GM12878 (cell line): ENCODE results near the gene GNG12. TPM values are rescaled to one million over a fixed set of nuclear protein-coding genes. Genes with fewer than 3 reads are reported as not detected.

Source experiments
- ATAC-seq: fragments of 200-7000 bp; cut with Tn5 transposase; 3 replicates; pipeline ENCODE4 v1.9.1; 2020; ENCODE audit warnings: mild to moderate bottlenecking, moderate library complexity
- BruUV-seq: library from RNA; stranded (reverse); fragments of 400-500 nt; replicated peaks from 2 replicates; lab custom pipeline; 2021; lab: Mats Ljungman, UMichigan
- CTCF ChIA-PET: fragments of 300-600 bp; sonication (Branson Sonifier 250); formaldehyde crosslinking; extraction: SDS; loops from one replicate; lab custom pipeline; 2021; ENCODE audit warnings: inconsistent platforms; lab: Yijun Ruan, JAX
- POLR2A ChIA-PET: fragments of 350-600 bp; formaldehyde crosslinking; extraction: SDS; loops from one replicate; lab custom pipeline; 2021; ENCODE audit warnings: inconsistent platforms; lab: Charles Lee
- RAD21 ChIA-PET: fragments of 300-600 bp; sonication (Branson Sonifier 250); formaldehyde crosslinking; loops from one replicate; lab custom pipeline; 2023; ENCODE audit warnings: antibody characterized with exemption; ENCODE audit not compliant: unreplicated experiment; lab: Charles Lee
- SMC1A ChIA-PET: fragments of 300-600 bp; sonication (Branson Sonifier 250); formaldehyde crosslinking; loops from one replicate; lab custom pipeline; 2023; ENCODE audit not compliant: unreplicated experiment, uncharacterized antibody; lab: Charles Lee
- DNase-seq: peaks from one replicate; pipeline ENCODE4 v3.0.0-alpha.2; 2011; ENCODE audit warnings: low read depth, low spot score
- FAIRE-seq: peaks from 3 replicates; lab custom pipeline; 2011; peaks lifted over from hg19 to GRCh38; lab: Jason Lieb, UNC
- H2AFZ ChIP-seq: 2 replicates; pipeline ENCODE4 v1.6.0; 2011; ENCODE audit warnings: low read depth, low read length, control low read depth; ENCODE audit not compliant: control insufficient read depth
- H3K27ac ChIP-seq: 2 replicates; pipeline ENCODE4 v1.5.1; 2011; ENCODE audit warnings: control low read depth; ENCODE audit not compliant: control insufficient read depth, insufficient read depth
- H3K27me3 ChIP-seq, 2 experiments: replicated peaks in 1 of 2; 2 replicates each; pipeline versions ENCODE4 v1.6.0 to v1.6.1; 2011; ENCODE audit warnings: low read length in 1 of 2; ENCODE audit not compliant: control insufficient read depth in 2 of 2, insufficient read depth in 2 of 2
- H3K36me3 ChIP-seq, 2 experiments: 2 replicates each; pipeline ENCODE4 v1.5.1; 2011; ENCODE audit warnings: low read length in 1 of 2; ENCODE audit not compliant: control insufficient read depth in 2 of 2, insufficient read depth in 2 of 2
- H3K4me1 ChIP-seq: 2 replicates; pipeline ENCODE4 v1.6.1; 2011; ENCODE audit warnings: mild to moderate bottlenecking, low read length, moderate library complexity, mixed read lengths; ENCODE audit not compliant: control insufficient read depth, insufficient read depth
- H3K4me2 ChIP-seq: 2 replicates; pipeline ENCODE4 v1.6.0; 2011; ENCODE audit warnings: control low read depth; ENCODE audit not compliant: control insufficient read depth, insufficient read depth
- H3K4me3 ChIP-seq: fragments of 200-600 bp; sonication (generic); 2 replicates; pipeline ENCODE4 v1.5.1; 2016
- H3K79me2 ChIP-seq: 2 replicates; pipeline ENCODE4 v1.6.0; 2011; ENCODE audit warnings: low read length; ENCODE audit not compliant: control insufficient read depth, insufficient read depth
- H3K9ac ChIP-seq: 2 replicates; pipeline ENCODE4 v1.8.0; 2011; ENCODE audit warnings: low read length, control low read depth, mixed read lengths; ENCODE audit not compliant: control insufficient read depth, insufficient read depth
- H3K9me3 ChIP-seq: replicated peaks from 3 replicates; pipeline ENCODE4 v1.5.1; 2011; ENCODE audit warnings: mild to moderate bottlenecking, low read length; ENCODE audit not compliant: control insufficient read depth, insufficient read depth
- H4K20me1 ChIP-seq: 2 replicates; pipeline ENCODE4 v1.6.0; 2011; ENCODE audit not compliant: control insufficient read depth, insufficient read depth
- BHLHE40 ChIP-seq, 2 experiments: fragments of 450-650 bp in 1 of 2; IDR thresholded peaks; 2 replicates each; pipeline ENCODE4 v1.6.1; 2011 to 2017; ENCODE audit warnings: low read depth in 2 of 2, borderline replicate concordance in 1 of 2, improper control_type of control experiment in 1 of 2, low read length in 1 of 2, mild to moderate bottlenecking in 1 of 2
- CBFB ChIP-seq: IDR thresholded peaks from 2 replicates; pipeline ENCODE4 v1.6.1; 2016; ENCODE audit warnings: antibody characterized with exemption, low read depth
- CHD1 ChIP-seq: IDR thresholded peaks from 2 replicates; pipeline ENCODE4 v1.6.1; 2012; ENCODE audit warnings: low read depth, low read length, improper control_type of control experiment
- CREB1 ChIP-seq: IDR thresholded peaks from 2 replicates; pipeline ENCODE4 v1.6.1; 2012; ENCODE audit warnings: low read depth, mild to moderate bottlenecking, inconsistent platforms
- IRF5 ChIP-seq: fragments of 450-650 bp; IDR thresholded peaks from 2 replicates; pipeline ENCODE4 v1.6.1; 2017; ENCODE audit warnings: borderline replicate concordance
- MTA2 ChIP-seq: fragments of 450-650 bp; IDR thresholded peaks from 2 replicates; pipeline ENCODE4 v1.6.1; 2016; ENCODE audit warnings: low read depth, mild to moderate bottlenecking, moderate library complexity
- NBN ChIP-seq: fragments of 450-650 bp; IDR thresholded peaks from 2 replicates; pipeline ENCODE4 v1.6.1; 2016
- NFXL1 ChIP-seq: fragments of 450-650 bp; IDR thresholded peaks from 2 replicates; pipeline ENCODE4 v1.6.1; 2017; ENCODE audit warnings: antibody characterized with exemption, mild to moderate bottlenecking, borderline replicate concordance
- NKRF ChIP-seq: fragments of 450-650 bp; conservative IDR thresholded peaks from 2 replicates; pipeline ENCODE4 v1.6.1; 2017; ENCODE audit warnings: mild to moderate bottlenecking, moderate library complexity
- NR2C2 ChIP-seq: IDR thresholded peaks from 2 replicates; pipeline ENCODE4 v1.6.1; 2011; ENCODE audit warnings: borderline replicate concordance, low read depth; ENCODE audit not compliant: control insufficient read depth, insufficient read length
- NRF1 ChIP-seq: conservative IDR thresholded peaks from 2 replicates; pipeline ENCODE4 v1.6.1; 2011; ENCODE audit warnings: mild to moderate bottlenecking, low read depth, low read length, improper control_type of control experiment
- POLR2AphosphoS5 ChIP-seq: IDR thresholded peaks from 2 replicates; pipeline ENCODE4 v1.6.1; 2011; ENCODE audit warnings: mild to moderate bottlenecking, low read length, inconsistent platforms
- RAD51 ChIP-seq: fragments of 450-650 bp; IDR thresholded peaks from 2 replicates; pipeline ENCODE4 v1.6.1; 2016; ENCODE audit warnings: moderate library complexity, mild to moderate bottlenecking, inconsistent platforms
- RELA ChIP-seq: fragments of 450-650 bp; IDR thresholded peaks from 2 replicates; pipeline ENCODE4 v1.8.0; 2014; ENCODE audit warnings: borderline replicate concordance; ENCODE audit not compliant: partially characterized antibody
- RELB ChIP-seq: fragments of 450-650 bp; IDR thresholded peaks from 2 replicates; pipeline ENCODE4 v1.6.1; 2017; ENCODE audit warnings: low read depth, mild to moderate bottlenecking, moderate library complexity
- SRF ChIP-seq, 2 experiments: IDR thresholded peaks; 2 replicates each; pipeline ENCODE4 v1.6.1; 2011; ENCODE audit warnings: low read depth in 2 of 2, low read length in 2 of 2, mild to moderate bottlenecking in 1 of 2, moderate library complexity in 1 of 2
- STAT1 ChIP-seq: fragments of 450-650 bp; conservative IDR thresholded peaks from 2 replicates; pipeline ENCODE4 v1.6.1; 2014; ENCODE audit warnings: antibody characterized with exemption, mild to moderate bottlenecking
- SUPT20H ChIP-seq: IDR thresholded peaks from 2 replicates; pipeline ENCODE4 v1.6.1; 2011; ENCODE audit warnings: low read depth, mild to moderate bottlenecking, low read length, moderate library complexity, borderline replicate concordance; ENCODE audit not compliant: control insufficient read depth
- YY1 ChIP-seq: IDR thresholded peaks from 2 replicates; pipeline ENCODE4 v1.6.1; 2011; ENCODE audit warnings: low read depth, mild to moderate bottlenecking, low read length
- WGBS: methylation state at CpG from one replicate; pipeline ENCODE4 v1.1.6; 2016; ENCODE audit warnings: low lambda C conversion rate; ENCODE audit not compliant: insufficient replicate concordance, insufficient coverage; ENCODE audit errors: missing lambda C conversion rate; 5-methylcytosine and 5-hydroxymethylcytosine counted together
- in situ Hi-C: fragments of 300-500 bp; cut with MboI; formaldehyde crosslinking; loops from 9 replicates; pipeline ENCODE4 v1.14.3; 2018; ENCODE audit warnings: mixed read lengths
- intact Hi-C: fragments of 100-400 bp; cut with micrococcal nuclease; formaldehyde crosslinking; loops from one replicate; pipeline ENCODE4 v1.14.2; 2022; ENCODE audit not compliant: unreplicated experiment
- polyA plus RNA-seq, 11 experiments: library from polyadenylated mRNA; depleted of rRNA in 4 of 11; unstranded in 6 of 11; stranded (reverse) in 5 of 11; fragments of >200 nt; fragmentation: Nextera tagmentation in 4 of 11; fragmentation: Illumina TruSeq in 1 of 11; extraction: Ambion mirVana in 4 of 11; extraction: Trizol in 1 of 11; gene quantifications; 1 replicate in 1 of 11; 2 replicates in 10 of 11; pipeline versions ENCODE4 v1.2.1 to v1.2.3, GENCODE V29; 2011 to 2016; ENCODE audit warnings: inconsistent platforms in 2 of 11, missing spikeins in 2 of 11, low read depth in 1 of 11
- total RNA-seq, 4 experiments: library from RNA; depleted of rRNA in 3 of 4; stranded (reverse); fragments of >200 nt in 3 of 4; fragmentation: Illumina TruSeq in 1 of 4; extraction: Trizol in 1 of 4; gene quantifications; 2 replicates each; pipeline versions ENCODE4 v1.2.1 to v1.2.3, GENCODE V29; 2013 to 2021

Gene GNG12
- total and polyA plus RNA-seq, 10 of the 15 experiments (the other 5 are each of a cell fraction or from before 2014, with no cell fraction given): 0.22 to 32.8 (median 0.35) TPM

DNA sequence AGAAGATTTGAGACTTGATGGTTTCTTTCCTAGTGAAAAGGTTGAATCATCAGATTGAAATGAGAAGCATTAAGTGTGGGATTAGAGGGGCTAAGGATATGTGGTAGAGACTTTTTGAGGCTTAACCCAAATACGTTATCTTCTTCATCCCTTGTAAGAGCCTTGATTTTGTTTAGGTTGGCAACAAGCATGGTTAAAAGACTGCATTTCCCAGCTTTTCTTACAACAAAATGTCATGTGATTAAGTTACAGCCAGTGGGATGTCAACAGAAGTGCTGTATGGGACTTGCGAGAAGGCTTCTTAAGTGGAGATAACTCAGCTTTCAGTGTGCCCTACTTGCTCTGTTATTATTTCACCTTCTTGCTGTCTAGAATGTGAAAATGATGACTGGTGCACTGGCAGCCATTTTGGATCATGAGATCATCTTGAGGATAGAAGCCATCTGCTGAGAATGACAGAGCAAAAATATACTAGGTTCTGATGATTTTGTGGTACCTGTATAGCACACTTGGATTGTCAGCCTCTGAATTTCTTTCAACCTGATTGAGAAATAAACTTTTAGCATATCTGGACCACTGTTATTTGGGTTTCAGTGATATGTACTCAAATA, 41.3 kb upstream of the GNG12 start:
- Histone ChIP-seq H2AFZ (no peak overlapping the region), H3K36me3 (no peaks in the 10 kb centered on the region), H3K27ac (no peak overlapping the region), H3K9ac (no peak overlapping the region), H3K27me3 (no peaks in the 10 kb centered on the region), H4K20me1 (no peaks in the 10 kb centered on the region), H3K4me2 (no peak overlapping the region), H3K4me3 (no peak overlapping the region), H3K4me1 (no peaks in the 10 kb centered on the region), H3K79me2 (no peaks in the 10 kb centered on the region), H3K9me3 (no peaks in the 10 kb centered on the region)
- intact Hi-C loops: no loop called here
- in situ Hi-C loops: no loop called here
- BruUV-seq: no TSS peak
- POLR2A ChIA-PET: no interaction called here
- WGBS: 20% methylated on average over 2 of the region's 2 CpGs
- CTCF ChIA-PET: interaction anchor here (1.5 kb wide), 1 partner anchor 21 kb away, joined by 3 read pairs; no protein-coding TSS in a partner anchor
- DNase-seq: no peak
- SMC1A ChIA-PET: interaction anchor here (1.0 kb wide), 1 partner anchor 32 kb away, joined by 3 read pairs; no protein-coding TSS in a partner anchor
- FAIRE-seq: no peak
- ATAC-seq: no peak
- RAD21 ChIA-PET: interaction anchor here (0.6 kb wide), 1 partner anchor 911 kb away, joined by 3 read pairs; no protein-coding TSS in a partner anchor
- TF ChIP-seq RELB (no peak), POLR2AphosphoS5 (no peak), RELA (no peak), RAD51 (no peak), NFXL1 (no peak), STAT1 (no peak), NRF1 (no peak), CBFB (no peak), NR2C2 (no peak), SUPT20H (no peak), CHD1 (no peak), SRF (IDR thresholded peaks at IDR 0.05; ENCODE audit: low read depth in 2 of 2, low read length in 2 of 2) (no peak), NKRF (no peak), MTA2 (no peak), CREB1 (no peak), YY1 (no peak), BHLHE40 (IDR thresholded peaks at IDR 0.05; ENCODE audit: borderline replicate concordance in 1 of 2, low read depth in 2 of 2, low read length in 1 of 2) (no peak), NBN (no peak), IRF5 (no peak)
